Heart left ventricle (tissue), 16 donors: Measurements from ENCODE around the gene GRHPR. TPM values are rescaled to one million over a fixed set of nuclear protein-coding genes. Genes with fewer than 3 reads are reported as not detected.
A peak's percentile ranks its signal among the peaks of the same experiment; 100 is the strongest.

Experiments used
- ATAC-seq, 4 donors: fragments of 200-7000 bp; cut with Tn5 transposase; one replicate each; pipeline ENCODE4 v1.9.1; 2020 to 2022; ENCODE audit warnings: moderate library complexity in 4 of 4, mild to moderate bottlenecking in 3 of 4, moderate number of reproducible peaks in 1 of 4
- DNase-seq, 5 donors: peaks; one replicate each; pipeline ENCODE4 v3.0.0-alpha.2; 2020
- H3K27ac ChIP-seq, 12 donors: fragments of 200-600 bp; sonication (generic) in 4 of 12; one replicate each; pipeline versions ENCODE4 v1.5.0 to v1.8.0; 2016 to 2022; ENCODE audit warnings: mild to moderate bottlenecking in 2 of 12
- H3K27me3 ChIP-seq, 9 donors: fragments of 200-600 bp; sonication (generic) in 2 of 9; one replicate each; pipeline versions ENCODE4 v1.5.1 to v1.8.0; 2016 to 2022; ENCODE audit warnings: mild to moderate bottlenecking in 3 of 9
- H3K36me3 ChIP-seq, 9 donors: fragments of 200-600 bp; sonication (generic) in 2 of 9; one replicate each; pipeline versions ENCODE4 v1.5.0 to v1.8.0; 2018 to 2022; ENCODE audit warnings: mild to moderate bottlenecking in 2 of 9
- H3K4me1 ChIP-seq, 12 donors: fragments of 200-600 bp; sonication (generic) in 4 of 12; one replicate each; pipeline versions ENCODE4 v1.5.0 to v1.8.0; 2016 to 2022; ENCODE audit warnings: mild to moderate bottlenecking in 3 of 12
- H3K4me3 ChIP-seq, 12 donors: fragments of 200-600 bp; sonication (generic) in 4 of 12; one replicate each; pipeline versions ENCODE4 v1.5.0 to v1.8.0; 2017 to 2022; ENCODE audit warnings: mild to moderate bottlenecking in 9 of 12, moderate library complexity in 4 of 12
- H3K9me3 ChIP-seq, 12 donors: fragments of 200-600 bp; sonication (generic) in 4 of 12; one replicate each; pipeline versions ENCODE4 v1.5.0 to v1.8.0; 2016 to 2022; ENCODE audit warnings: mild to moderate bottlenecking in 1 of 12
- CTCF ChIP-seq, 12 donors: fragments of 200-600 bp; sonication (generic) in 4 of 12; IDR thresholded peaks; one replicate each; pipeline versions ENCODE4 v1.5.0 to v1.8.0; 2018 to 2022; ENCODE audit warnings: antibody characterized with exemption in 12 of 12, mild to moderate bottlenecking in 5 of 12
- POLR2A ChIP-seq, 2 donors: fragments of 450-650 bp; IDR thresholded peaks; one replicate each; pipeline ENCODE4 v1.6.1; 2017; ENCODE audit warnings: antibody characterized with exemption in 2 of 2, mild to moderate bottlenecking in 2 of 2, moderate library complexity in 2 of 2
- WGBS, 4 donors: extraction: QIAGEN DNeasy Blood & Tissue Kit in 2 of 4; methylation state at CpG; one replicate each; pipeline versions ENCODE4 v1.1.5 to v1.1.7; 2013 to 2018; 5-methylcytosine and 5-hydroxymethylcytosine counted together
- intact Hi-C, 10 donors: fragments of 100-400 bp; cut with DNase I; formaldehyde crosslinking; loops; one replicate each; pipeline versions ENCODE4 v1.11.1 to v1.14.2; 2022
- polyA plus RNA-seq, 2 donors: library from polyadenylated mRNA; stranded (reverse); fragments of 200-250 nt; gene quantifications; one replicate each; pipeline ENCODE4 v1.2.3, GENCODE V29; 2013
- total RNA-seq, 9 donors: library from RNA; depleted of rRNA in 2 of 9; stranded (reverse); fragments of >200 nt in 2 of 9; fragmentation: NEBNext Ultra II Directional in 3 of 9; extraction: Animal tissue kit (Norgen Biotek cat#: 25700) in 3 of 9; gene quantifications; one replicate each; pipeline versions ENCODE4 v1.1.0 to v1.2.4, GENCODE V29; 2016 to 2023
- donor health status: ischemic (EF 13 %, LVEDD 7.1; RV severe dilation, severe dysfunction).
- donor health status: healthy with polysubstance abuse.
- donor health status: DM: no; HTN: yes; CAD: no.
- donor health status: DM: no; HTN: no; CAD: no.
- donor health status: ischemic (EF 25% LVEDD 6.9; RV normal size, moderate dysfunction).
- donor health status: ischemic (EF 25% LVEDD 5.7; RV mildly dilated, moderate dysfunction).
- donor health status: healthy.
- donor health status: DM: yes; HTN: yes; CAD: no.
- donor health status: ischemic (EF 35%, LVEDD 5.7; RV mildly dilated, moderate dysfunction).
- donor health status: nonischemic (EF 11% LVEDD 7.7; RV severe dilation, severe dysfunction).
- donor health status: DM: yes; HTN: yes; CAD: no.
- donor health status: PGD.
- donor health status: ischemic (EF 29% LVEDD 5.4; RV normal size, mild dysfunction).
- donor health status: nonischemic (EF 23%, LVEDD 6.1; RV moderate dilation, normal function).

The GRHPR gene
- total and polyA plus RNA-seq, 11 donors, result 91.0 to 209 (median 111) TPM

GRCh38 chr9:37454238-37454637 is 31.7 kb downstream of the GRHPR start:
- Histone ChIP-seq H3K36me3 (peaks cover 0 to 21% (median 7%) of the 10 kb centered on the region in 9 donors), H3K27ac (no peak overlapping the region), H3K27me3 (no peaks in the 10 kb centered on the region), H3K9me3 (peaks cover 0 to 11% (median 0%) of the 10 kb centered on the region in 12 donors), H3K4me1 (peaks cover 0 to 22% (median 3%) of the 10 kb centered on the region in 12 donors), H3K4me3 (no peak overlapping the region)
- DNase-seq (no peak), ATAC-seq (no peak)
- TF ChIP-seq CTCF (IDR thresholded peaks at IDR 0.05), result no peak
- intact Hi-C loops, result no loop called here

- Histone ChIP-seq H3K9me3 (peaks cover 0 to 11% (median 0%) of the 10 kb centered on the region in 12 donors), H3K27ac (no peak overlapping the region), H3K36me3 (peaks cover 0 to 11% (median 0%) of the 10 kb centered on the region in 9 donors), H3K27me3 (no peaks in the 10 kb centered on the region), H3K4me3 (no peak overlapping the region), H3K4me1 (peaks cover 0 to 22% (median 3%) of the 10 kb centered on the region in 12 donors)
- DNase-seq (no peak), ATAC-seq (no peak)
- TF ChIP-seq POLR2A (IDR thresholded peaks at IDR 0.05) (no peak), CTCF (IDR thresholded peaks at IDR 0.05) (no peak)
- WGBS, 4 donors, result 77 to 84% (median 83%) methylated on average over 6 to 7 of the region's 7 CpGs
- intact Hi-C loops, result no loop called here
Observed at GRCh38 chr9:37455884-37456647, 33.6 kb downstream of the GRHPR start.

- peaks cover 0 to 24% (median 3%) of the 10 kb centered on the region in 12 donors for H3K4me1 ChIP-seq
- H3K9me3 ChIP-seq, result peaks cover 0 to 11% (median 0%) of the 10 kb centered on the region in 12 donors
- ATAC-seq, result no peak
- intact Hi-C loops, result no loop called here
- peaks cover 0 to 11% (median 0%) of the 10 kb centered on the region in 9 donors for H3K36me3 ChIP-seq
- 93 to 100% (median 98%) methylated on average over 1 of the region's 1 CpG for WGBS, 4 donors
- H3K4me3 ChIP-seq, result no peak overlapping the region
- DNase-seq, result no peak
- H3K27ac ChIP-seq, result no peak overlapping the region
- TF ChIP-seq CTCF (IDR thresholded peaks at IDR 0.05) (no peak), POLR2A (IDR thresholded peaks at IDR 0.05) (no peak)
- H3K27me3 ChIP-seq, result no peaks in the 10 kb centered on the region
Observed at GRCh38 chr9:37456817-37457216, 34.3 kb downstream of the GRHPR start.

GRCh38 chr9:37464006-37464405 is 41.5 kb downstream of the GRHPR start:
- no peaks in the 10 kb centered on the region for H3K27me3 ChIP-seq
- TF ChIP-seq CTCF (IDR thresholded peaks at IDR 0.05) (no peak), POLR2A (IDR thresholded peaks at IDR 0.05) (no peak)
- no peak for ATAC-seq
- peak overlapping the region in 10 of 12 donors; percentile 96 to 99 (median 98) for H3K27ac ChIP-seq
- no peak for DNase-seq
- H3K9me3 ChIP-seq, result no peaks in the 10 kb centered on the region
- H3K4me3 ChIP-seq, result peak overlapping the region in 10 of 12 donors; percentile 82 to 99 (median 92)
- peaks cover 0 to 40% (median 25%) of the 10 kb centered on the region in 12 donors for H3K4me1 ChIP-seq
- peaks cover 0 to 1% (median 0%) of the 10 kb centered on the region in 9 donors for H3K36me3 ChIP-seq
- WGBS, 4 donors, result 29 to 33% (median 32%) methylated on average over 3 of the region's 3 CpGs
- intact Hi-C loops, result loop anchor here in 6 of 10 donors (2.0 to 5.0 kb wide), 3 partner anchors 21 to 113 kb away; partner anchors contain the start of genes GRHPR (in 3 of the 6), POLR1E (in 2 of the 6) and FBXO10 (in 1 of the 6)
